Astrocyte (in vitro differentiated cells and primary cell): ENCODE results near the gene S100A7. TPM values are rescaled to one million over a fixed set of nuclear protein-coding genes. Genes with fewer than 3 reads are reported as not detected.

Experiments used
- DNase-seq: peaks from one replicate; pipeline ENCODE4 v3.0.0-alpha.2; 2010; ENCODE audit warnings: low read depth
- FAIRE-seq: peaks from 2 replicates; lab custom pipeline; 2011; peaks lifted over from hg19 to GRCh38; lab: Jason Lieb, UNC
- H2AFZ ChIP-seq: 2 replicates; pipeline ENCODE4 v1.6.0; 2012; ENCODE audit warnings: low read depth, low read length, inconsistent platforms
- H3K27ac ChIP-seq: 2 replicates; pipeline ENCODE4 v1.5.1; 2011; ENCODE audit warnings: low read depth, low read length, inconsistent platforms
- H3K27me3 ChIP-seq: 2 replicates; pipeline ENCODE4 v1.6.0; 2011; ENCODE audit warnings: low read length, inconsistent platforms; ENCODE audit not compliant: insufficient read depth
- H3K36me3 ChIP-seq: 2 replicates; pipeline ENCODE4 v1.5.1; 2011; ENCODE audit warnings: low read length, inconsistent platforms; ENCODE audit not compliant: insufficient read depth
- H3K4me1 ChIP-seq: 2 replicates; pipeline ENCODE4 v1.5.1; 2011; ENCODE audit warnings: low read length, inconsistent platforms; ENCODE audit not compliant: insufficient read depth
- H3K4me2 ChIP-seq: 2 replicates; pipeline ENCODE4 v1.6.0; 2012; ENCODE audit warnings: low read length, inconsistent platforms
- H3K4me3 ChIP-seq: 2 replicates; pipeline ENCODE4 v1.5.1; 2011; ENCODE audit warnings: low read depth, mild to moderate bottlenecking, low read length, inconsistent platforms; ENCODE audit not compliant: insufficient read depth
- H3K79me2 ChIP-seq: 2 replicates; pipeline ENCODE4 v1.6.0; 2012; ENCODE audit warnings: mild to moderate bottlenecking, low read length, inconsistent platforms; ENCODE audit not compliant: insufficient read depth
- H3K9ac ChIP-seq: 2 replicates; pipeline ENCODE4 v1.6.0; 2012; ENCODE audit warnings: mild to moderate bottlenecking, low read length, inconsistent platforms
- H3K9me3 ChIP-seq: 2 replicates; pipeline ENCODE4 v1.5.1; 2012; ENCODE audit warnings: low read depth, mild to moderate bottlenecking, low read length, inconsistent platforms; ENCODE audit not compliant: insufficient read depth
- H4K20me1 ChIP-seq: 2 replicates; pipeline ENCODE4 v1.6.0; 2012; ENCODE audit warnings: low read length, inconsistent platforms; ENCODE audit not compliant: insufficient read depth
- H3K27ac Mint-ChIP-seq: one replicate; pipeline ENCODE4 v1.8.0; 2021; ENCODE audit warnings: mild to moderate bottlenecking, mixed read lengths; ENCODE audit not compliant: unreplicated experiment
- H3K27me3 Mint-ChIP-seq: one replicate; pipeline ENCODE4 v1.8.0; 2021; ENCODE audit warnings: low read depth, mixed read lengths; ENCODE audit not compliant: unreplicated experiment
- H3K36me3 Mint-ChIP-seq: one replicate; pipeline ENCODE4 v1.8.0; 2021; ENCODE audit warnings: low read depth, mixed read lengths; ENCODE audit not compliant: unreplicated experiment
- H3K4me1 Mint-ChIP-seq: one replicate; pipeline ENCODE4 v1.8.0; 2021; ENCODE audit warnings: low read depth, mixed read lengths; ENCODE audit not compliant: unreplicated experiment
- H3K4me3 Mint-ChIP-seq: one replicate; pipeline ENCODE4 v1.8.0; 2021; ENCODE audit warnings: mild to moderate bottlenecking, moderate library complexity, mixed read lengths; ENCODE audit not compliant: unreplicated experiment
- H3K9me3 Mint-ChIP-seq: one replicate; pipeline ENCODE4 v1.8.0; 2021; ENCODE audit warnings: mild to moderate bottlenecking, mixed read lengths; ENCODE audit not compliant: unreplicated experiment
- EZH2 ChIP-seq: IDR thresholded peaks from 2 replicates; pipeline ENCODE4 v1.6.1; 2012; ENCODE audit warnings: mild to moderate bottlenecking, low read length, inconsistent platforms; ENCODE audit not compliant: insufficient read depth
- total RNA-seq: library from RNA; stranded (reverse); gene quantifications from 2 replicates; pipeline ENCODE4 v1.2.1, GENCODE V29; 2021
- TF ChIP-seq, protein P1 (sequence below): IDR thresholded peaks from 2 replicates; pipeline ENCODE4 v1.5.1; 2011; ENCODE audit warnings: low read depth, mild to moderate bottlenecking, inconsistent platforms, low read length, moderate library complexity; ENCODE audit not compliant: insufficient read depth

Gene S100A7
- total RNA-seq, 1 donor from 2014 or later, result not detected

DNA sequence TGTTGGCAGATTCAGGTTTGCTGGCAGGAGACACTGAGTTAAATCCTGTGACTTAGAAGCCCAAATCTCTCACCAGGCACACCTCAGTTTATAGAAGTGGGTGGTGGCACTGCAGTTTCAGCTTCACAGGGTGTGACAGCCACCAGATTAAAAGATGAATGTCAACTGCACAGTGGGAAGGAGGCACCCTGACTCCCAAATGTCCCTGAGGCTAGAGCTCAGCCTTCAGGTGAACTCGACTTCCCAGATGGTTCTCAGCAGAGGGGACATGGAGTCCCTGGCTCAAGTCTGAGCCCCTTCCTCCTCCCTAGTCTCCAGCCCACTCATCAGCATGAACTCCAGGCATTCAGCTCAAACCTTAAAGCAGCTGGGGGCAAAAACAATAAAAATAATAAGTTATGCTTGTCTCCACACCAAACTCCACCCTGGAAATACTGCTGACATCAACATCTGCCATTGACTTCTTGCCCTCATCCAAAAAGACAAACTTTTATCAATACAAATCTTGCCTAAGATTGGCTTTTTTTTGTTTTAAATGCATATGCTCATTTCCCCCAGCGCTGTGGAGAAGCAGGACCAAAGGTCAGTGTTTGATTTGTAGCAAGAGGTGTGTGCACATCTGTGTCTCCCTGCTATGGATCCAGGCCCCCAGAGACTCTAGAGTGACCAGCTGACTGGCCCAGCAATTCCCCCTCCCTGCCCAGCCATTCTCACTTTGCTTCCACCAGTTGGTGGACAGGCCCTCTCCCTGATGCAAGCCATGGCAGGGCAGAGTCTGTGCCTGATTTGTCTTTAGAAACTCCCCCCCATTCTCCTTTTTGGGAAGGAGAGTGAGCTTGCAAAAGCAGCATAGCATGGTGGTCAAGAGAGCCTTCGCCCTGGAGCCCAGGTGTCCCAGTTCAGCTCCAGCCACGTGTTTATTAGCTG, 18.5 kb upstream of the S100A7 start:
- FAIRE-seq, result no peak
- H3K4me3 Mint-ChIP-seq, result no peak overlapping the region
- H2AFZ ChIP-seq, result no peak overlapping the region

DNA sequence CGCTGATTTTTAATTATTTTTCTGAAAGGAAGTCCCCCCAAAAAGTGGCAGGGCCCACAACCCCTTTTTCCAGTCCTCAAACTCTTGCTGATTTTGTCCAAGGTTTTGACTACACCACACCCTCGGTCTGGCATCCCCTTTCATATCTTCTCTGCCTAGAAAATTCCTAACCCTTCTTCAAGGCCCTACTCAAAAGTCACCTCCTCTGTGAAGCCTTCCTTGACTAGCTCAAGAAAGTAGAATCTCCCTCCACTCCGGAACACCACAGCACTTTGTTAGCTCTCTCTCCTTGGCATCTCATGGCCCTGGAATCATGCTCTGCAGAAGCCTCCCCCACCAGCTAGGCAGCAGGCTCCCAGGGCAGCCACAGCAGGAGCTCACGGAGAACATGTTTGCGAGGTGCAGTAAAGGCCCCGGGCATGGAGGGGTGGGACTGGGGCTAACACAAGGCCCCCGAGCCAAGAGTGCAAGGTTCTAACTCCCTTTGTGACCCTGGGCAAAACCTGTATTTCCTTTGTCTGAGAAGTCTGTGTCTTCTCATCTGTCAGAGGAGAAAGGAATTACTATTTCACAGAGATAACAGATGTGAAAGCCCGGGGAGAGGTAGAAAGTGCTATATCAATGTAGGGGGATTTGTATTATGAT, 17.7 kb upstream of the S100A7 start:
- FAIRE-seq, result no peak

More for the DNA sequence above, 18.5 kb upstream of the S100A7 start:
- no peak for DNase-seq
- peaks cover 24% of the 10 kb centered on the region for H3K27me3 Mint-ChIP-seq
- no peaks in the 10 kb centered on the region for H3K4me1 Mint-ChIP-seq
- no peak overlapping the region for H3K4me2 ChIP-seq
- H3K4me1 ChIP-seq, result no peaks in the 10 kb centered on the region
- no peak overlapping the region for H3K9ac ChIP-seq
- peaks cover 18% of the 10 kb centered on the region for H3K27me3 ChIP-seq
- H3K27ac ChIP-seq, result no peak overlapping the region
- no peaks in the 10 kb centered on the region for H3K36me3 ChIP-seq
- no peaks in the 10 kb centered on the region for H3K9me3 ChIP-seq
- H4K20me1 ChIP-seq, result no peaks in the 10 kb centered on the region
- no peaks in the 10 kb centered on the region for H3K36me3 Mint-ChIP-seq
- no peak overlapping the region for H3K27ac Mint-ChIP-seq
- H3K4me3 ChIP-seq, result no peak overlapping the region
- TF ChIP-seq EZH2, result no peak
- TF ChIP-seq, protein P1, sequence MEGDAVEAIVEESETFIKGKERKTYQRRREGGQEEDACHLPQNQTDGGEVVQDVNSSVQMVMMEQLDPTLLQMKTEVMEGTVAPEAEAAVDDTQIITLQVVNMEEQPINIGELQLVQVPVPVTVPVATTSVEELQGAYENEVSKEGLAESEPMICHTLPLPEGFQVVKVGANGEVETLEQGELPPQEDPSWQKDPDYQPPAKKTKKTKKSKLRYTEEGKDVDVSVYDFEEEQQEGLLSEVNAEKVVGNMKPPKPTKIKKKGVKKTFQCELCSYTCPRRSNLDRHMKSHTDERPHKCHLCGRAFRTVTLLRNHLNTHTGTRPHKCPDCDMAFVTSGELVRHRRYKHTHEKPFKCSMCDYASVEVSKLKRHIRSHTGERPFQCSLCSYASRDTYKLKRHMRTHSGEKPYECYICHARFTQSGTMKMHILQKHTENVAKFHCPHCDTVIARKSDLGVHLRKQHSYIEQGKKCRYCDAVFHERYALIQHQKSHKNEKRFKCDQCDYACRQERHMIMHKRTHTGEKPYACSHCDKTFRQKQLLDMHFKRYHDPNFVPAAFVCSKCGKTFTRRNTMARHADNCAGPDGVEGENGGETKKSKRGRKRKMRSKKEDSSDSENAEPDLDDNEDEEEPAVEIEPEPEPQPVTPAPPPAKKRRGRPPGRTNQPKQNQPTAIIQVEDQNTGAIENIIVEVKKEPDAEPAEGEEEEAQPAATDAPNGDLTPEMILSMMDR, result no peak
- H3K79me2 ChIP-seq, result no peaks in the 10 kb centered on the region
- peaks cover 5% of the 10 kb centered on the region for H3K9me3 Mint-ChIP-seq

More for the DNA sequence above, 17.7 kb upstream of the S100A7 start:
- peaks cover 18% of the 10 kb centered on the region for H3K27me3 ChIP-seq
- Mint-ChIP-seq H3K4me1 (no peaks in the 10 kb centered on the region), H3K27me3 (peaks cover 27% of the 10 kb centered on the region), H3K36me3 (no peaks in the 10 kb centered on the region), H3K9me3 (peaks cover 13% of the 10 kb centered on the region), H3K4me3 (no peak overlapping the region), H3K27ac (no peak overlapping the region)
- no peak overlapping the region for H3K4me3 ChIP-seq
- H3K27ac ChIP-seq, result no peak overlapping the region
- no peaks in the 10 kb centered on the region for H3K79me2 ChIP-seq
- H3K4me1 ChIP-seq, result no peaks in the 10 kb centered on the region
- H4K20me1 ChIP-seq, result no peaks in the 10 kb centered on the region
- DNase-seq, result no peak
- H3K9ac ChIP-seq, result no peak overlapping the region
- TF ChIP-seq, protein P1, result no peak
- TF ChIP-seq EZH2, result no peak
- H2AFZ ChIP-seq, result no peak overlapping the region
- no peaks in the 10 kb centered on the region for H3K36me3 ChIP-seq
- no peak overlapping the region for H3K4me2 ChIP-seq
- H3K9me3 ChIP-seq, result no peaks in the 10 kb centered on the region
